Measurements from ENCODE around the gene CACNA1B. TPM values are rescaled to one million over a fixed set of nuclear protein-coding genes. Genes with fewer than 3 reads are reported as not detected.

Gene CACNA1B
- total and polyA plus RNA-seq, 2 donors (not counting 1 experiment from before 2014, with no cell fraction given), result 0.15 TPM; not detected in 1

GRCh38 chr9:137968235-137968634 lies 90.7 kb downstream of the CACNA1B start:
- intact Hi-C loops (cut with micrococcal nuclease), result no loop called here
- Histone ChIP-seq H3K4me2 (replicated peaks; ENCODE audit: low read depth, low read length, poor library complexity, severe bottlenecking) (no peak overlapping the region), H3K27me3 (replicated peaks in 1 of 4; ENCODE audit: control extremely low read depth in 1 of 4, control insufficient read depth in 3 of 4, insufficient read depth in 4 of 4, low read length in 3 of 4) (peaks cover 0 to 6% (median 0%) of the 10 kb centered on the region in 4 experiments), H3K4me3 (ENCODE audit: control extremely low read depth in 1 of 5, extremely low read depth in 1 of 5, insufficient read depth in 1 of 5, low read depth in 2 of 5, low read length in 4 of 5) (no peak overlapping the region), H4K20me1 (ENCODE audit: control insufficient read depth, insufficient read depth, low read length, poor library complexity, severe bottlenecking) (no peaks in the 10 kb centered on the region), H3K9ac (ENCODE audit: low read length) (no peak overlapping the region), H3K27ac (ENCODE audit: low read length in 2 of 2) (no peak overlapping the region), H3K4me1 (ENCODE audit: control insufficient read depth in 2 of 2, insufficient read depth in 2 of 2, low read length in 2 of 2) (no peaks in the 10 kb centered on the region), H3K79me2 (ENCODE audit: control insufficient read depth, insufficient read depth, low read length) (no peaks in the 10 kb centered on the region), H2AFZ (ENCODE audit: insufficient read depth, low read depth, low read length, poor library complexity, severe bottlenecking) (no peak overlapping the region), H3K9me3 (ENCODE audit: control extremely low read depth in 1 of 3, control insufficient read depth in 2 of 3, insufficient read depth in 1 of 3, low read length in 2 of 3) (no peaks in the 10 kb centered on the region), H3K36me3 (replicated peaks in 1 of 2; ENCODE audit: control extremely low read depth in 1 of 2, control insufficient read depth in 1 of 2, extremely low read depth in 1 of 2, insufficient read depth in 2 of 2, low read length in 1 of 2) (no peaks in the 10 kb centered on the region)
- whole genome bisulfite sequencing (ENCODE audit: insufficient coverage), result 83% methylated on average over 10 of the region's 10 CpGs
- POLR2A ChIA-PET, result no interaction called here
- Mint-ChIP-seq H3K4me1 (no peaks in the 10 kb centered on the region), H3K4me3 (no peak overlapping the region), H3K9me3 (ENCODE audit: insufficient read depth) (no peaks in the 10 kb centered on the region), H3K27me3 (peaks cover 23% of the 10 kb centered on the region), H3K27ac (no peak overlapping the region)
- DNase-seq (no peak), ATAC-seq (ENCODE audit: low read depth) (no peak)
- CTCF ChIA-PET, result no interaction called here
- TF ChIP-seq CTCF (IDR thresholded peaks at IDR 0.05) (no peak), EZH2 (IDR thresholded peaks at IDR 0.05; ENCODE audit: borderline replicate concordance, insufficient read depth, low read depth, low read length, poor library complexity, severe bottlenecking) (no peak)

GRCh38 chr9:137969008-137969407 lies 91.4 kb downstream of the CACNA1B start:
- H3K9me3 ChIP-seq (ENCODE audit: control extremely low read depth in 1 of 3, control insufficient read depth in 2 of 3, insufficient read depth in 1 of 3, low read length in 2 of 3), result no peaks in the 10 kb centered on the region
- Mint-ChIP-seq H3K4me1 (no peaks in the 10 kb centered on the region), H3K27me3 (peaks cover 26% of the 10 kb centered on the region), H3K4me3 (no peak overlapping the region), H3K27ac (no peak overlapping the region), H3K9me3 (ENCODE audit: insufficient read depth) (no peaks in the 10 kb centered on the region)
- ATAC-seq (ENCODE audit: low read depth), result no peak
- H2AFZ ChIP-seq (ENCODE audit: insufficient read depth, low read depth, low read length, poor library complexity, severe bottlenecking), result no peak overlapping the region
- H4K20me1 ChIP-seq (ENCODE audit: control insufficient read depth, insufficient read depth, low read length, poor library complexity, severe bottlenecking), result no peaks in the 10 kb centered on the region
- TF ChIP-seq CTCF (IDR thresholded peaks at IDR 0.05), result no peak
- no peak for TF ChIP-seq EZH2 (IDR thresholded peaks at IDR 0.05; ENCODE audit: borderline replicate concordance, insufficient read depth, low read depth, low read length, poor library complexity, severe bottlenecking)
- 79% methylated on average over 8 of the region's 8 CpGs for WGBS (ENCODE audit: insufficient coverage)
- H3K79me2 ChIP-seq (ENCODE audit: control insufficient read depth, insufficient read depth, low read length), result no peaks in the 10 kb centered on the region
- ChIA-PET POLR2A (no interaction called here), CTCF (no interaction called here)
- H3K27ac ChIP-seq (ENCODE audit: low read length in 2 of 2), result no peak overlapping the region
- H3K4me3 ChIP-seq (ENCODE audit: control extremely low read depth in 1 of 5, extremely low read depth in 1 of 5, insufficient read depth in 1 of 5, low read depth in 2 of 5, low read length in 4 of 5), result no peak overlapping the region
- no peaks in the 10 kb centered on the region for H3K4me1 ChIP-seq (ENCODE audit: control insufficient read depth in 2 of 2, insufficient read depth in 2 of 2, low read length in 2 of 2)
- peaks cover 0 to 6% (median 0%) of the 10 kb centered on the region in 4 experiments for H3K27me3 ChIP-seq (replicated peaks in 1 of 4; ENCODE audit: control extremely low read depth in 1 of 4, control insufficient read depth in 3 of 4, insufficient read depth in 4 of 4, low read length in 3 of 4)
- DNase-seq, result no peak
- H3K4me2 ChIP-seq (replicated peaks; ENCODE audit: low read depth, low read length, poor library complexity, severe bottlenecking), result no peak overlapping the region
- intact Hi-C loops (cut with micrococcal nuclease), result no loop called here
- no peaks in the 10 kb centered on the region for H3K36me3 ChIP-seq (replicated peaks in 1 of 2; ENCODE audit: control extremely low read depth in 1 of 2, control insufficient read depth in 1 of 2, extremely low read depth in 1 of 2, insufficient read depth in 2 of 2, low read length in 1 of 2)
- no peak overlapping the region for H3K9ac ChIP-seq (ENCODE audit: low read length)
